Measurements from ENCODE around the gene STK40.
A peak's percentile ranks its signal among the peaks of the same experiment; 100 is the strongest.

Gene STK40

DNA sequence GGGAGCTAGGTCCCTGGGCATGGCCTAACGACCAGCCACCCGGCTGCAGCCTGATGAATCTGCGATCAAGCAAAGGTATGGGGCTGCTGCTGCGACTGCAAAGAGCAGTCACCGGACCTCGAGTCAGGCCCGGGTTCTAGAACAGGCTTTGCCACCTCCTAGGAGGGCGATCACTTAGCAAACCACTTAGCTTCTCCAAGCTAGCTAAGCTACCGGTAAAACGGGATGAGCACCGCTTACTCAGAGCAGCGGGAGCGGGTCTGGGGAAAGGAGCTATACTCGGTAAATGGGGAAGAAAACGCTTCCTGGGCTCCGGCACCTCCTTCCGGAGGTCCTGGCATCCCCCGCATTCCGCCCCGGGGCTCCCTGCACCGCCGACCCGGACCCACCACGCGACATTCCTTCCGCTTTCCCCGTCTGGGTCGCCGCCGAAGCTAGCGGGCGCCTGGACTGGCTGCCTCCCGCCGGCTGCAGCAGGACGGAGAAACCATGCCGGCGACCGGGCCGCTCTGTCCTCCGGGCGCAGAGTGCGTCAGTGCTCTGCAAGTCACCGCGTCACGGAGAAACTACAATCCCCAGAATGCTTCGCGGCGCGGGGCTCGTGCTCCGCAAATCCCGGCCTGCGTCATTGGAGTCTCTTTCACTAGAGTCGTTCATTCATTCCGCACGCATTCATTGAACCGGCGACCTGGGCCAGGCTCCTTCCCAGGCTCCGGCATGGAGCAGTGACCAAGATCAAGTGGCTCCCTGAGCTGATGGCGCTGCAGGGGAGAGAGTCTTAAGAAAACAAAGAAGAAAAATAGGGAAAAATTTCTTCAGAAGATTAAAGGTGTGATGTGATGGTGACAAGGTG is 11.9 kb upstream of the STK40 start, which contains the start of gene LSM10:
Gene LSM10, minus strand, starts transcription at position 531 of the 853 bp plus-strand sequence. CDS start 3,779 bp downstream, outside the sequence.
- peak; percentile 96 for DNase-seq

DNA sequence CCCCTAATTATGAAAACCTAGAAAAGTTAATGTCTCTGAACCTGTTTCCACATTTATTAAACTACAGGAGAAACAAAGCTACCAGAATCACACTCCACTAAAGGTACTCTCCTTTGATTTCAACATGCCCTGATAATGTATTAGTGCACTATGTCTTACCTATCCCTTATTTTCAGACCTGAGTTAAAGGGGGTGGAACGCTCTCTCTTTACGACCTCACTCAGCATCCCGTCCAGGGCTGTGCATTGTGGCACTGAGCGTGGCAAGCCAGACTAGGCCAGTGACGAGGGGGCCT is 11.3 kb upstream of the STK40 start:
- DNase-seq: no peak

DNA sequence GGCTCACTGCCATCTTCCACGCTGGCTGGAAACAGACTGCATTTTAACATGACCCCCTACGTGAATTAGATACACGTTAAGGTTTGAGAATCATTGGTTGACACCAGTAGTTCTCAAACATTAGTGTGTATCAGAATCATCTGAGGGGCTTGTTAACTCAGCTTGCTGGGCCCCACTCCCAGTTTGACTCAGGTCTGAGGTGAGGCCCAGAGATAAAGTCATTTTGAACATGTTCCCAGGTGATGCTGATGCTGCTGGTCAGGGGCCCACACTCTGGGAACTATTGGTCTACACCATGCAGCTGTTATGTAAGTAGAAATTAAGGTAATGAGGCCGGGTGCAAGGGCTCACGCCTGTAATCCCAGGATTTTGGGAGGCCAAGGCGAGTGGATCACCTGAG is 10.6 kb upstream of the STK40 start:
- no peak for DNase-seq

DNA sequence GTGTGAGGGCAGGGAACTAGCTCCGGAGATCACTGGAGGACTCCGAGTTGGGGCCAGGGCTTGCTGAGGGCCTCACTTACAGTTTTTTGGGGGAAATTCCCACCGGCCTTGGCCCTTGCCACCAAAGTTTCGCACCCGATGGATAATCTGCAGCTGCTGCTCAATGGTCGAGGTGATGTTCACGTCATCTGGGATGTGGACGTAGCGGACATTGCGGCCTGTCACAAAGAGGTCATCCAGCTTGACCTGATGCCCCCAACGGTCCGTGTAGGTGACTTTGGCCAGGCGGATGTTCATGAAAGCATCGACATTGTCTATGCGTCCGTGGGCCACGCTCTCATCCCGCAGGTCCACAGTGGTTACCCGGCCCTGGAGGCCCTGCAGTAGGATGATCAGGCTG is 8.0 kb upstream of the STK40 start:
- DNase-seq: no peak

DNA sequence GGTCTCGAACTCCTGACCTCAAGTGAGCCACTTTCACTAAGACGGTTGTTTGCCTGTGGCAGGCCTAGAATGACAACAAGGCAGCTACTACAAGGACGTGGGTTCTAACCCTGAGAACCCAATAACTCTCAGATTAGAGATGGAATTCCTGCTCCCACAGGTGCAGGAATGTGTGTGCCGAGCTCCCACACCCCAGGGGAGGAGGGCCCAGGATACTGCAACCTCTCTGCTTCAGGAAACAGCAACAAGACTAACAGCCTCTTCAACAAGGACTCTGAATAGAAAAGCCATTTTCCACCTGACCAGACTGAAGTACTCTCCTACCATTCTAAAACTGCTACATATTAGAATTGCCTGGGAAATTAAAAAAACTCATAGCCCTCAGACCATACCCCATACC is 7.1 kb upstream of the STK40 start:
- DNase-seq: no peak

DNA sequence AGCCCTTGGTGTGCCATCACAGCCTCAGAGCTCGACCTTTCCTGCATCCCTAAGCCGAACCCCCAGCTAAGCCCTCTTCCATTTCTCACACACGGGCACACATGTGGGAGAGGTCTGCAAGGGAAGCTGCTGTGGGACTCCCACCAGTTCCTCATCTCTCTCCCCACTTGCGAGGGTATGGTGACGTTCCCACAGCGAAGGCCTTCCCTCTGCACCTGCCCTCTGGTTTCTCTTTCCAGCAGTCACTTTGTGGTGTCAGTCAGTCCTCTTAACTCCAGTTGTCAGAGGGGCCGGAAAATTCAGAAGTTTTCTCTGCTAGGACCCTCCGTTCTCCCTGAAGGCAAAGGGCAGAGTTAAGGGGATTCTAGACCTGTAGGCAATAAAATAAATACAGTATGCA is 5.5 kb upstream of the STK40 start:
- no peak for DNase-seq

DNA sequence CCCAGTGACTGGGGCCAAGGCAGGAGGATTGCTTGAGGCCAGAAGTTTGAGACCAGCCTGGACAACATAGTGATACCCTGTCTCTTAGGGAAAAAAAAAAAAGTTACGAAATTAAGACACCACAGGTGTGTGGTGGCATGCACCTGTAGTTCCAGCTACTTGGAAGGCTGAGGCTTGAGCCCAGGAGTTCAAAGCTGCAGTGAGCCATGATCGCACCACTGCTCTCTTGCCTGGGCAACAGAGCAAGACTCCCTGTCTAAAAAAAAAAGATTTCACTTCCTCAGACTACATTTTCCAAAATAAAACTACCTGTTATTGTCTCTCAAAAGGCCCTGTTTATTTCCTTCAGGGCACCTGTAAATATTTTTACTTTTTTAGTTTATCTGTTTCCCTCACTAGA is 4.7 kb upstream of the STK40 start:
- no peak for DNase-seq

DNA sequence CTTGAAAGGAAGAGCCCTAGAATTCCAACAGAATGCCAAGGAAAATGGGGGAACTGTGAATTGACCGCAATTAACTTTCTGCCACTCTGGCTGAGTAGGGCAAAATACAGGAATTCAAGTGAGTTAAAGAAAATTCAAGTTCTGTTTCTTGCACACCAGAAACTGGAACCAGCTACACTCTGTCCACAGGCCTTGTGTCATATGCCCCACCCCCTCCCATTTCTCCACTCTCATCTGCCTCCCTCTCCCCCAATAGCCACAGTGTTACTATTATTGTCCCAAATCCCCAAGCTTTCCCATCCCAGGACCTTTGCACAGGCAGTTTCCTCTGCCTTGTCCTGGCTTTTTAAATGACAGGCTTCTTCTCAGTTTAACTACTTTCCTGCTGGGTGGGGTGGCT is 4.3 kb upstream of the STK40 start:
- DNase-seq: no peak

DNA sequence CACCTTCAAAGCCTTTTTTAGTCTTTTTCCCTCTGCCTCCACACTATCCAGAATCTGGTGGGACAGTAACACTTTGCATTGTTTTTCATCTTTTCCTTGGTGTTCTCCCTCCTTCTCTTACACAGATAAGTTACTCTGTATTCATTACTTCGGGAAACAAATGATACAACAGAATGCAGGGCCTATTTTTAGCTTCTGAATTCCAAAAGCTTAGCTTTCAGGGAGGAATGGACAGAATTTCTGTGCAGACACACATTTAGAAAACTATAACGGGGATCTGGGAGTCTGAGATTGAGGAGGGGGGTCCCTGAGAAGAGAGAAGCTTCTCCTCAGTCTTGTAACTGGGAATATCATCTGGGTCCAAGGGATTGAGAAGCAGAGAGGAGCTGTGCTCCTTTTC is 3.5 kb upstream of the STK40 start:
- DNase-seq: no peak

DNA sequence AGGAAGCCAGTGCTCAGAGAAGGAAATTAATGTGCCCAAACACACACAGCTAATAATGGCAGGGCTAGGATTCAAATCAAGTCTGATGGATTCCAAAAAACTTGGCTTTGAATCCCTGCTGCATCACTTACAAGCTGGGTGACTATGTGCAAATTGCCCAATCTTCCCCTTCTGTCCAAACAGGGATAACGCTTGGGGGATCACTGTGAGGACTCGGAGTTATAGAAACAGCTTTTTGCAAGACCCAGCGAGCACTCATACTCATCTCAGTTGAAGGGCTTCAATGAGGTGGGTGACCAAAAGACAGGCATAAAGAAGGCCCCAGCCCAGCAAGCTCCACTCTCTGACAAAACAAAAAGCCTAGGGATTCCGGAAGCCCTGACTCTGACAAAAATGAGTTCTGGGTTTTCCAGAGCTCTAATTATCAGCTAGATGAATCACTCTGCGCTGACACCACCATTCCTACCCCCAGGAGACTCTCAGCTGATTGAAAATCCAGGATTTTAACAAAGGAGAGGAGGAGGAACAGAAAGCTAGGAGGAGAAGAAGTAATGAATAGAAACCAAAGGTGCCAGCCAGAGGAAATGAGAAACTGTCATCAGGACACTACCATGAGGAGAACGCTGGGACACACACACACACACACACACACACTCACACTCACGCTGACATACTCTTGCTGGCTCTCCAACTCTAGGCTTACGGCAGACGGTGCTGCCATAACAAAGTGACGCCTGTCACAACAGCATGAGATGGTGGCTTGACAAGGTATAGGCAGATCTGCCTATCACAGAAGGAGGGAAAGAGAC is 1.6 kb upstream of the STK40 start:
- DNase-seq: peak; percentile 82

DNA sequence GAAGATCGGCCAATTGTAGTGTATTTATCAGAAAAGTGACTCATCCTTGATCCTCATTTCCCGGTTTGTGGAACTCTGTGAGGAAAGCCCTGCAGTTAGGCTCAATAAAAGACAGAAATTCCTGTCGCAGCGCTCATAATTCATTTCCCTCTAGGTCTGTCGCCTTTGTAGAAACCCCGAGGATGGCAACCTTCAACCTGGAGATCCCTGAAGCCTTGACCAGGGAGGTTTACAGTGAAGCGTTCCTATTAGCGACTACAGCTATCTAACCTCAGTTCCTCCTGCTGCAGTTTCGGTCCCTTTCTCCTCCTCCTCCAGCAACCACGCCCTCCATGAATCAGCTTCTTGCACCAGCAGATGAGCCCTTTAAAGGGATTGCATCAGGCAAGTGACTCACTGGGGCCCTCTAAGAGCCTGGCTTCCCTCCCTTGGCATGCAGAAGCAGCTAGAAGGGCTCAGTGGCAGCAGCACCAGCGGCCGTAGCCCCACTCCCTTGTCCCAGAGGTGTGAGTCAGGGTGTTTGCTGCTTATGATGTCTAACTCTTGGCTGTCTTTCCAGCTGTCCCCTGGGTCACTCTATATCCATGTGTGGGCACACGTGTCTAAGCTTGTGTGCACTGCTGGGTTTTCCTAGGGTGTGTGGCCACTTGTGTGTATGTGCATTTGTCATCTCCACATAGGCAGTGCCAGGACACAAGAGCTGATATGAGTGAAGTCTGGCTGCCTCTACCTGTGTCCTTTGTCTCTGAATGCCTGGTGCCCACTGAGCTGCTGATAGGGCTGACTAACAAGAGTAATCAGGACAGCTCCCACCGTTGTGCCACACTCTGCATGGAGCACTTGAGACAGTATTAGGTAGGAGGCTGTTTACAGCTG is 779 bp upstream of the STK40 start:
- peak; percentile 99 for DNase-seq

DNA sequence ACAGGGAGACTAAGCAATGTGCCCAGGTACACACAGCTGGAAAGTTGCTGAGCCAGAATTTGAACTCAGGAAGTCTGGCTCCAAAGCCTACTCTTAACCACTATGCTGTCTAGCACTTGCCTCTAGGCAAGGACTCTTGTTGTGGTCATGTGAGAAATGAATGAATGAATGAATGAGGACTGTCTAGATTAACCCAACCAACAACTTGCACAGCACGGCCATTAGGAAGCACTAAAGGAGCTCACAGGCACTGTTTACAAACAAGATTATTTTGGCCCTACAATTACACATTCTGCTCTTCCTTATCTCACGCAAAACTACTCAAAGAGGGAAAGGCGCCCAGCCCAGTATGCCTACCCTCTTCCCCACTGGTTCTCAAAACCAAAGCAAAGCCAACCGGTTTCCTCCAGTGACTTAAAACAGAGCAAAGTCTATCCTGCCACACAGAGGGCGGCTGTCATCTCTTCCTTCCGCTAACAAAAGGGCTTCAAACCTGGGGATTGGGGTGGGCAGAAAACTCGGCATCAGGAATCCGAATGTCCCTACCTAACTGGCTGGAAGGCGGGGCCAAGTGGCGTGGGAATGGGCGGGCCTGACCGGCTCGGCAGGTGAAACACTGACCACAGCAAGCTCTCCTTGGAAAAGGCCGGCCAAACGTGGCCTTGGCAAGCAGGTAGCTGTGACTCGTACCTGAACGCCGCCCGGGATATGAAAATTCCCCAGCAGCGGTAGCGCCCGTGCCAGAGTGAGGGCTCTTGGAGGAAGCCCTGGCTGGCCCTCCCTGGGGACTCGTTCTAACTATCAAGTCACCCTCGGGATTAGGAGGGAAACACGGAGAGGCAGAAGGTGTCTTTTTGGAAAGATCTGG is 948 bp downstream of the STK40 start:
- DNase-seq: peak; percentile 92

DNA sequence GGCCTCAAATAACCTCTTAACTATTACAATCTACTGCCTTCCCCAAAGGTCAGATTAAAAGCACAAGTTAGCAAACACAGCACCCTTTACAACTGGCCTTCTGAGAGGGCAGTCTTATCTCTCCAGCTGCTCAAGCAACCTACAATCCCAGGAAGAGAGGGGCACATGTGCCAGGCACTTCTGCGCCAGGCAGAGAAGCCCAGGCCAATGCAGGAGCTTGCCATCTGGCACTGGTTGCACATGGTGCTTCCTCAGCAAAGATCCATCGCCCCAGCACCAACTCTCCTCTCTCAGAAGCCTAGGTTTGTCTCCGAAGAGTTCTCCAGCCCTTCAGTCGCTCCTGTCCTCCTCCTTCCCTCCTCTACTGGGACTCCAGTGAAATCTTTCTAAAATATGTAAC is 2.5 kb downstream of the STK40 start:
- DNase-seq: no peak

DNA sequence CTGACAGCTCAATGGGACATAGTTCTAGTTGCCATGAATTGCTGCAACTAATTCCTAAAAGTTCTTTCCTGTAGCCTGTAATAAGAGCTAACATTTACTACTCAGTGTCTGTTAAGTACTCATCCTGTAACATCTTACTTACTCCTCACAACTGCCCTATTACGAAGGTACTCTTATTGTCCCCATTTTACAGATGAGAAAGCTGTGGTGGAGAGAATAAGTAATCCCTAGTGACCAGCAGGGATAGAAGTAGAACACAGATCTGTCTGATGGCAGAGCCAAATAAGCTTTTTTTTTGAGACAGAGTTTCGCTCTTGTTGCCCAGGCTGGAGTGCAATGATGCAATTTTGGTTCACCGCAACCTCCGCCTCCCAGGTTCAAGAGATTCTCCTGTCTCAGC is 3.1 kb downstream of the STK40 start:
- no peak for DNase-seq

DNA sequence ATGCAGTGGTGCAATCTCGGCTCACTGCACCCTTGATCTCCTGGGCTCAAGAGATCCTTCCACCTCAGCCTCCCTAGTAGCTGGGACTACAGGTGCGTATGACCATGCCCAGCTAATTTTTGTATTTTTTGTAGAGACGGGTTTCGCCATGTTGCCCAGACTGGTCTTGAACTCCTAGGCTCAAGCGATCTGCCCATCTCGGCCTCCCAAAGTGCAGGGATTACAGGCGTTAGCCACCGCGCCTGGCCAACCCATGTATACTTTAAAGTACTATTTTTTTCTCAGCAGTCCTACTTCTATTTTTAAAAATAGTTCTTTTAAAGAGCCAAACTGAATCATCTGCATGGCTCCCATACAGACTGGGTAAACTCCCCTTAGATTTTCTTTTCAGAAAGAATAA is 3.5 kb downstream of the STK40 start:
- no peak for DNase-seq

DNA sequence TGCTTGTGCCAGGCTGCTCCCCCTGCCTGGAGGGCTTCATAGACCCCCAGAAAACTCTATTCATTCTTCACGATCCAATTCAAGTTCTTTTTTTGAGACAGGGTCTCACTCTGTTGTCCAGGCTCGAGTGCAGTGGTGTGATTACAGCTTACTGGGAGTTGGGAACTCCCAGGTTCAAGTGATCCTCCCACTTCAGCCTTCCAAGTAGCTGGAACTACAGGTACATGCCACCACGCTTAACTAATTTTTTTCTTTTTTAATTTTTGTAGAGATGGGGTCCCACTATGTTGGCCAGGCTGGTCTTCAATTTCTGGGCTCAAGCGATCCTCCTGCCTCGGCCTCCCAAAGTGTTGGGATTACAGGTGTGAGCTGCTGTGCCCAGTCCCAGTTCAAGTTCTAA is 4.3 kb downstream of the STK40 start:
- DNase-seq: no peak

DNA sequence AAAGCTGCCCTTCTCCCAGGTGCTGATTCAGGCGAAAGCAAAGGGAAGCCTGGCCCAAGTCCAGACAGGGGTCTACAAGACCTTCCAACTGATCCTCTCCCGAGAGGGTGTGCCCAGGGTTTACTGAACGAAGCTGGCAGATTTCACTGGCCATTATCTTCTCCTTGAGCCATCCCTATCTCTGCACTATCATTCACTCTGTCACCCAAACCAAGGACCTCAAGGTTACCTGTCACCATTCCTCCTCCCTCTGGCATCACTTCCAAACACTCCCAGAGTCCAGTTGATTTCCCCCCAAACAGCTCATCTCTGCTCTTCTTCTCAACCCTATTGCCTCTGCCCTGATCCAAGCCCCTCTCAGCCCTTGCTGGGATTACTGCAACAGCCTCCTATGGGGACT is 4.9 kb downstream of the STK40 start:
- no peak for DNase-seq

DNA sequence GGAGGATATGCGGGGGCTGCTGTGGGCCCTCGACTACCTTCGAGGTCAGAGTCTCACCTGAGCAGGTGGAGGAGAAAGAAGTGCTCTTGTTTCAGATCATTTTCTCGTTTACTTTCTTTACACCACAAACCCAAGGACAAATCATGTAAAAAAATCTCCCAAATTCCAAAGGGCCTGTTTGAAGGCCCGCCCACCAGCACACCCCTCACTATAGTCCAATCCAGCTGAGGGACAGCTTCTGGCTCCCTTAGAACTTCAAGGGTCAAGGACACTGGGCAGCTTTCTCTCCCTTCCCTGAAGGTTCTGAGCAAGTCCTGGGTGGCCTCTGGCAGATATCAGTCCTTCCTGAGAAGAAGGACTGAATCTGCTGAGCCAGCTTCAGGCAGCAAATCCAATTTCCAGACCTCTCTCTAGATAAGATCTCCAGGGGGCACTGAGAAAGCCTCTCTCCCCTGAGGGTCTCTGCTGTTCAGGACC is 5.5 kb downstream of the STK40 start:
- no peak for DNase-seq

DNA sequence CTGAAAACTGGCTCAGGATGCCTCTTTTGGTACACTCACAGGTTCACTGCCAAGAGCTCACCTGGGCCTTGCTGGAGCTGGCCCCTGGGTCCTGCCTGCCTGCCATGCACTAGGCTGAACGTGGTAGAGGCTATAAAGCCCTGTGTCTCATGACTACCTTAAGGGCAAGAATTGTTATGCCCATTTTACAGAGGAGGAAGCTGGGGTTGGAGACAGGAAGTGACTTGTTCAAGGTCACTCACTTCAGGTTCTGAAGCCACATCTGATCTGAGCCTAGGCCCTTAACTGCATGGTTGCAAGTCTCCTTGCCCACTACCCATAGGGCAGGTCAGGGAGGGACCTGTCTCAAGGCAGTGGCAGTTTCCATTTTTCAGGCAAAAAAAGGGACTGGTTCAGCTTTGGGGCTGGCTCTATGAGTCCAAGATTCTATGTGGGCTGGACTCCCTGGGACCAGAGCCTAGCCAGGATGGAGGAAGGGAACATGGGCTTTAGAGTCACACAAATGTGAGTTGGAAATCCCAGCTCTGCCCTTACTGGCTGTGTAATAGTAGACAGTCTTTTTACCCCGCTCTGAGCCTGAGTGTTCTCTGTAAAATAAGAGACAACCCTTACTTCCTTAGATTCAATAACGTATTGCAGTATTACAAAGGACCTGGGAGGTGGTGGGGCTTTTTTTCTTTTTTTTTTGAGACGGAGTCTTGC is 7.8 kb downstream of the STK40 start:
- no peak for DNase-seq

DNA sequence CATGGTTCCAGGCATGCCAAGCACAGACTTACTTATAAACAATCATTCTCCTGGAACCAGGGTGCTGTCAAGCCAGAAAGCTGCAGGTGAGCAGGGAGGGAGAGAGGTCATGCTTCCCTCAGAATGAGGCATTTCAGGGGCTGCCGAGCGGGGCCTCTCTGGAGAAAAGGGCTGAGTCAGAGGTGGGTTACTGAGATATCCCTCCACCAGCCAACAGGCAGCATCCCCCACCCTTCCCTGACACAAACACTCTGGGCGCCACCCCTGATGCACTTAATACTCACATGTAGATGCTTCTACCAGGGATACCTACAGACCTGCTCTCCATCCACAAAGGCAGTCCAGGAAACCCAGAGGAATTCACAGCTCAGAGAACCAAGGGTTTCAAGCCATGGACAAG is 13.1 kb downstream of the STK40 start:
- no peak for DNase-seq

DNA sequence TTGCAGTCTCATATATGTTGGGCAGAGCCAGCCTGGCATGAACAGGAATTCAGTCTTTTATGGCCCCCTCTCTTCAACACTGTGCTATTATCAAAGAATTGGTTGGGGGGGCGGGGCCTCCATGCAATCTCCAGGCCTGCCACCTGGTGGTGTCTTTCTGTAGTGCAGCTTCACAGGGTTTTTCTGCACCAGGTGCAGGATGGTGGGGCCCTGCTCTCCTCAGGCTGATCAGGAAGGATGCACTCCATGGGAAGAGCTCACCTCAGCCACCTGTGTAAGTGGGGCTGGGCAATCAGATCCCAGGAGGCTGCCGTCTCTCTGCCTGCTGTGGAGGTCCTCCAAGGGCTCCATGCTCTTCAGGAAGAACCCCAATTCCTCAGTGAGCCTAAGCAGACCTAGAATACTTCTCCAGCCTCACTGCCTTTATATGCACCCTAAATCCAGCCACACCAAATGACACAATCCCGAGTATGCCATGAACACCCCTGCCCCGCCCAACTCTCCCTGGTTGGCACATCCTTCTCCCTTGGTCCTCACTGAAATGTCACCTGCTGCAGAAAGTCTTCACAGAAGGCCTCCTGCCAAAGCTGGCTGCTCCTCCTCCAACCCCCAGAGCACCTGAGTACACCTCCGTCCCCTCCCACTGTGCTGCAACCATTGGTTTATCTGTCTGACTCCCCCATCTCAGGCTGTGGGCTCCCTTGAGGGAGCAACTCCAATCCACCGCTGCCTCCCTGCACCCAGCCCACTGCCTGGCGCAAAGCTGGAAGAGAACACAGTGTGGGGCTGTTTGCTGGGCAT is 16.5 kb downstream of the STK40 start:
- peak; percentile 84 for DNase-seq
